ENCODE results near the gene CLN6.

DNA sequence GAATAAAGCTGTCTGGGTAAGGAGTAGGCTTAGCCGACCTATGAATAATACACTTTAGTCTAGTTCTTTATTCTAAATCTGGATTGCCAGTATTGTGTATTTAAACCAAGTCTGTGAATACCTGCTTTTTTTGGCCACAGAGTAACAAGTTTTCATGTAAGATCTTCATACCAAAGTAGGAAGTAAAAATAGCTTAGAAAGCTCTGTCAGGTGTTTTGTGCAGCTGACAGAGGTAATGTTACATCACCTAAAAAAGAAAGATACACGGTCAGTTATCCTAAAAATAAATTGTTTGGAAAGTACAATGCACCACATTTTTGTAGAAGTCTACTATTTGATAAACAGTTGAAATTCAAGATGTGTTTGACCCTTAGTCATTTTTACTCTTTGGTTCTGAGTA is 40.9 kb downstream of the CLN6 start:
- TF ChIP-seq, protein P1, sequence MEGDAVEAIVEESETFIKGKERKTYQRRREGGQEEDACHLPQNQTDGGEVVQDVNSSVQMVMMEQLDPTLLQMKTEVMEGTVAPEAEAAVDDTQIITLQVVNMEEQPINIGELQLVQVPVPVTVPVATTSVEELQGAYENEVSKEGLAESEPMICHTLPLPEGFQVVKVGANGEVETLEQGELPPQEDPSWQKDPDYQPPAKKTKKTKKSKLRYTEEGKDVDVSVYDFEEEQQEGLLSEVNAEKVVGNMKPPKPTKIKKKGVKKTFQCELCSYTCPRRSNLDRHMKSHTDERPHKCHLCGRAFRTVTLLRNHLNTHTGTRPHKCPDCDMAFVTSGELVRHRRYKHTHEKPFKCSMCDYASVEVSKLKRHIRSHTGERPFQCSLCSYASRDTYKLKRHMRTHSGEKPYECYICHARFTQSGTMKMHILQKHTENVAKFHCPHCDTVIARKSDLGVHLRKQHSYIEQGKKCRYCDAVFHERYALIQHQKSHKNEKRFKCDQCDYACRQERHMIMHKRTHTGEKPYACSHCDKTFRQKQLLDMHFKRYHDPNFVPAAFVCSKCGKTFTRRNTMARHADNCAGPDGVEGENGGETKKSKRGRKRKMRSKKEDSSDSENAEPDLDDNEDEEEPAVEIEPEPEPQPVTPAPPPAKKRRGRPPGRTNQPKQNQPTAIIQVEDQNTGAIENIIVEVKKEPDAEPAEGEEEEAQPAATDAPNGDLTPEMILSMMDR (IDR thresholded peaks at IDR 0.05), result no peak
- no peak for TF ChIP-seq POLR2A (IDR thresholded peaks at IDR 0.05)

All from esophagus squamous epithelium (tissue), 4 donors.